ENCODE results near the gene GJC2.
A peak's percentile ranks its signal among the peaks of the same experiment; 100 is the strongest.

Gene GJC2

GRCh38 chr1:228150461-228151179 is 890 bp downstream of the GJC2 start:
- no peaks in the 10 kb centered on the region for H3K27me3 ChIP-seq (ENCODE audit: control insufficient read depth in 1 of 2, insufficient read depth in 2 of 2, low read length in 2 of 2)
- H3K4me1 ChIP-seq (ENCODE audit: control insufficient read depth in 1 of 2, insufficient read depth in 2 of 2, low read length in 2 of 2) = peaks cover 0 to 8% of the 10 kb centered on the region in 2 donors
- H3K4me3 ChIP-seq (ENCODE audit: low read depth in 1 of 2, low read length in 2 of 2) = no peak overlapping the region
- peaks cover 8 to 32% of the 10 kb centered on the region in 2 donors for H3K36me3 ChIP-seq (ENCODE audit: control insufficient read depth in 1 of 2, insufficient read depth in 2 of 2, low read length in 2 of 2)
- peak overlapping the region in 1 of 2 donors; percentile 18 for H3K9ac ChIP-seq (ENCODE audit: low read depth in 1 of 2, low read length in 2 of 2)
- H3K9me3 ChIP-seq (ENCODE audit: control insufficient read depth in 1 of 2, low read length in 2 of 2) = no peaks in the 10 kb centered on the region
- no peak overlapping the region for H3K27ac ChIP-seq (ENCODE audit: low read depth, low read length)

- Histone ChIP-seq H3K27ac (ENCODE audit: low read depth, low read length) (no peak overlapping the region), H3K27me3 (ENCODE audit: control insufficient read depth in 1 of 2, insufficient read depth in 2 of 2, low read length in 2 of 2) (no peaks in the 10 kb centered on the region), H3K4me3 (ENCODE audit: low read depth in 1 of 2, low read length in 2 of 2) (no peak overlapping the region), H3K36me3 (ENCODE audit: control insufficient read depth in 1 of 2, insufficient read depth in 2 of 2, low read length in 2 of 2) (peaks cover 3 to 25% of the 10 kb centered on the region in 2 donors), H3K9ac (ENCODE audit: low read depth in 1 of 2, low read length in 2 of 2) (no peak overlapping the region), H3K9me3 (ENCODE audit: control insufficient read depth in 1 of 2, low read length in 2 of 2) (no peaks in the 10 kb centered on the region), H3K4me1 (ENCODE audit: control insufficient read depth in 1 of 2, insufficient read depth in 2 of 2, low read length in 2 of 2) (peaks cover 0 to 8% of the 10 kb centered on the region in 2 donors)
These were observed 1.6 kb downstream of the GJC2 start for GRCh38 chr1:228151180-228151925.

- H3K4me1 ChIP-seq (ENCODE audit: control insufficient read depth in 1 of 2, insufficient read depth in 2 of 2, low read length in 2 of 2) = peaks cover 0 to 8% of the 10 kb centered on the region in 2 donors
- H3K27ac ChIP-seq (ENCODE audit: low read depth, low read length) = no peak overlapping the region
- H3K9ac ChIP-seq (ENCODE audit: low read depth in 1 of 2, low read length in 2 of 2) = no peak overlapping the region
These were observed 2.6 kb downstream of the GJC2 start for GRCh38 chr1:228152097-228152917.

GRCh38 chr1:228152918-228153258 is 3.2 kb downstream of the GJC2 start:
- Histone ChIP-seq H3K9me3 (ENCODE audit: control insufficient read depth in 1 of 2, low read length in 2 of 2) (no peaks in the 10 kb centered on the region), H3K27me3 (ENCODE audit: control insufficient read depth in 1 of 2, insufficient read depth in 2 of 2, low read length in 2 of 2) (no peaks in the 10 kb centered on the region), H3K9ac (ENCODE audit: low read depth in 1 of 2, low read length in 2 of 2) (no peak overlapping the region), H3K36me3 (ENCODE audit: control insufficient read depth in 1 of 2, insufficient read depth in 2 of 2, low read length in 2 of 2) (peaks cover 0 to 10% of the 10 kb centered on the region in 2 donors), H3K4me1 (ENCODE audit: control insufficient read depth in 1 of 2, insufficient read depth in 2 of 2, low read length in 2 of 2) (peaks cover 0 to 8% of the 10 kb centered on the region in 2 donors), H3K4me3 (ENCODE audit: low read depth in 1 of 2, low read length in 2 of 2) (no peak overlapping the region), H3K27ac (ENCODE audit: low read depth, low read length) (no peak overlapping the region)

More at GRCh38 chr1:228152097-228152917, 2.6 kb downstream of the GJC2 start:
- no peak overlapping the region for H3K4me3 ChIP-seq (ENCODE audit: low read depth in 1 of 2, low read length in 2 of 2)
- H3K27me3 ChIP-seq (ENCODE audit: control insufficient read depth in 1 of 2, insufficient read depth in 2 of 2, low read length in 2 of 2) = no peaks in the 10 kb centered on the region
- H3K36me3 ChIP-seq (ENCODE audit: control insufficient read depth in 1 of 2, insufficient read depth in 2 of 2, low read length in 2 of 2) = peaks cover 0 to 16% of the 10 kb centered on the region in 2 donors
- no peaks in the 10 kb centered on the region for H3K9me3 ChIP-seq (ENCODE audit: control insufficient read depth in 1 of 2, low read length in 2 of 2)

- H3K4me3 ChIP-seq (ENCODE audit: low read depth in 1 of 2, low read length in 2 of 2) = no peak overlapping the region
- H3K9me3 ChIP-seq (ENCODE audit: control insufficient read depth in 1 of 2, low read length in 2 of 2) = no peaks in the 10 kb centered on the region
- no peak overlapping the region for H3K27ac ChIP-seq (ENCODE audit: low read depth, low read length)
- H3K4me1 ChIP-seq (ENCODE audit: control insufficient read depth in 1 of 2, insufficient read depth in 2 of 2, low read length in 2 of 2) = peaks cover 0 to 8% of the 10 kb centered on the region in 2 donors
- H3K9ac ChIP-seq (ENCODE audit: low read depth in 1 of 2, low read length in 2 of 2) = no peak overlapping the region
- peaks cover 0 to 2% of the 10 kb centered on the region in 2 donors for H3K27me3 ChIP-seq (ENCODE audit: control insufficient read depth in 1 of 2, insufficient read depth in 2 of 2, low read length in 2 of 2)
- H3K36me3 ChIP-seq (ENCODE audit: control insufficient read depth in 1 of 2, insufficient read depth in 2 of 2, low read length in 2 of 2) = no peaks in the 10 kb centered on the region
These were observed 4.4 kb downstream of the GJC2 start for GRCh38 chr1:228154021-228154669.

GRCh38 chr1:228154670-228155571 is 5.2 kb downstream of the GJC2 start:
- no peaks in the 10 kb centered on the region for H3K36me3 ChIP-seq (ENCODE audit: control insufficient read depth in 1 of 2, insufficient read depth in 2 of 2, low read length in 2 of 2)
- no peak overlapping the region for H3K27ac ChIP-seq (ENCODE audit: low read depth, low read length)
- H3K9ac ChIP-seq (ENCODE audit: low read depth in 1 of 2, low read length in 2 of 2) = no peak overlapping the region
- no peaks in the 10 kb centered on the region for H3K9me3 ChIP-seq (ENCODE audit: control insufficient read depth in 1 of 2, low read length in 2 of 2)
- no peak overlapping the region for H3K4me3 ChIP-seq (ENCODE audit: low read depth in 1 of 2, low read length in 2 of 2)
- H3K4me1 ChIP-seq (ENCODE audit: control insufficient read depth in 1 of 2, insufficient read depth in 2 of 2, low read length in 2 of 2) = peaks cover 0 to 8% of the 10 kb centered on the region in 2 donors
- H3K27me3 ChIP-seq (ENCODE audit: control insufficient read depth in 1 of 2, insufficient read depth in 2 of 2, low read length in 2 of 2) = peaks cover 0 to 2% of the 10 kb centered on the region in 2 donors

- no peak overlapping the region for H3K9ac ChIP-seq (ENCODE audit: low read depth in 1 of 2, low read length in 2 of 2)
- no peak overlapping the region for H3K27ac ChIP-seq (ENCODE audit: low read depth, low read length)
- peaks cover 0 to 8% of the 10 kb centered on the region in 2 donors for H3K4me1 ChIP-seq (ENCODE audit: control insufficient read depth in 1 of 2, insufficient read depth in 2 of 2, low read length in 2 of 2)
- peaks cover 0 to 2% of the 10 kb centered on the region in 2 donors for H3K27me3 ChIP-seq (ENCODE audit: control insufficient read depth in 1 of 2, insufficient read depth in 2 of 2, low read length in 2 of 2)
- no peaks in the 10 kb centered on the region for H3K36me3 ChIP-seq (ENCODE audit: control insufficient read depth in 1 of 2, insufficient read depth in 2 of 2, low read length in 2 of 2)
- H3K4me3 ChIP-seq (ENCODE audit: low read depth in 1 of 2, low read length in 2 of 2) = no peak overlapping the region
- no peaks in the 10 kb centered on the region for H3K9me3 ChIP-seq (ENCODE audit: control insufficient read depth in 1 of 2, low read length in 2 of 2)
These were observed 6.1 kb downstream of the GJC2 start for GRCh38 chr1:228155596-228156514.

- Histone ChIP-seq H3K9me3 (ENCODE audit: control insufficient read depth in 1 of 2, low read length in 2 of 2) (no peaks in the 10 kb centered on the region), H3K27me3 (ENCODE audit: control insufficient read depth in 1 of 2, insufficient read depth in 2 of 2, low read length in 2 of 2) (peaks cover 0 to 2% of the 10 kb centered on the region in 2 donors), H3K36me3 (ENCODE audit: control insufficient read depth in 1 of 2, insufficient read depth in 2 of 2, low read length in 2 of 2) (no peaks in the 10 kb centered on the region), H3K9ac (ENCODE audit: low read depth in 1 of 2, low read length in 2 of 2) (no peak overlapping the region), H3K4me3 (ENCODE audit: low read depth in 1 of 2, low read length in 2 of 2) (no peak overlapping the region), H3K4me1 (ENCODE audit: control insufficient read depth in 1 of 2, insufficient read depth in 2 of 2, low read length in 2 of 2) (peaks cover 2 to 4% of the 10 kb centered on the region in 2 donors), H3K27ac (ENCODE audit: low read depth, low read length) (no peak overlapping the region)
These were observed 6.8 kb downstream of the GJC2 start for GRCh38 chr1:228156515-228156881.
